ENCODE results near the gene FGF14. TPM values are rescaled to one million over a fixed set of nuclear protein-coding genes. Genes with fewer than 3 reads are reported as not detected.
"Not testable (repeated sequence)": the region's sequence is repeated elsewhere in the genome, so short reads cannot be mapped to it uniquely, and the experiment has no call there.

FGF14 gene
- total RNA-seq, 1 experiment from 2014 or later = 1.0 TPM

- DNase-seq (ENCODE audit: low spot score) = no peak
Observed at GRCh38 chr13:102041544-102041943, 360.3 kb downstream of the FGF14 start.

GRCh38 chr13:102040812-102041211 lies 361.0 kb downstream of the FGF14 start:
- no peak for DNase-seq (ENCODE audit: low spot score)

GRCh38 chr13:102039264-102039663 lies 362.6 kb downstream of the FGF14 start:
- no peak for DNase-seq (ENCODE audit: low spot score)

GRCh38 chr13:102038787-102039186 lies 363.1 kb downstream of the FGF14 start:
- no peak for DNase-seq (ENCODE audit: low spot score)

- DNase-seq (ENCODE audit: low spot score) = no peak
Observed at GRCh38 chr13:102035969-102036368, 365.9 kb downstream of the FGF14 start.

GRCh38 chr13:102033857-102034331 lies 368.0 kb downstream of the FGF14 start:
- no peak for DNase-seq (ENCODE audit: low spot score)

- no peak for DNase-seq (ENCODE audit: low spot score)
Observed at GRCh38 chr13:102033386-102033785, 368.5 kb downstream of the FGF14 start.

- DNase-seq (ENCODE audit: low spot score) = no peak
Observed at GRCh38 chr13:102028868-102029267, 373.0 kb downstream of the FGF14 start.

- DNase-seq (ENCODE audit: low spot score) = no peak
Observed at GRCh38 chr13:102028206-102028605, 373.6 kb downstream of the FGF14 start.

GRCh38 chr13:102021777-102022176 lies 380.1 kb downstream of the FGF14 start:
- DNase-seq (ENCODE audit: low spot score) = no peak

- peak; percentile 21 for DNase-seq (ENCODE audit: low spot score)
Observed at GRCh38 chr13:102020611-102021216, 381.1 kb downstream of the FGF14 start.

- no peak for DNase-seq (ENCODE audit: low spot score)
Observed at GRCh38 chr13:102018716-102019115, 383.1 kb downstream of the FGF14 start.

GRCh38 chr13:102017248-102017647 lies 384.6 kb downstream of the FGF14 start:
- DNase-seq (ENCODE audit: low spot score) = no peak

GRCh38 chr13:102012299-102013293 lies 389.3 kb downstream of the FGF14 start:
- no peak for DNase-seq (ENCODE audit: low spot score)

GRCh38 chr13:102011455-102011854 lies 390.4 kb downstream of the FGF14 start:
- DNase-seq (ENCODE audit: low spot score) = not testable (repeated sequence)

GRCh38 chr13:102003848-102004570 lies 397.8 kb downstream of the FGF14 start:
- no peak for DNase-seq (ENCODE audit: low spot score)

GRCh38 chr13:102002287-102002686 lies 399.6 kb downstream of the FGF14 start:
- no peak for DNase-seq (ENCODE audit: low spot score)

- no peak for DNase-seq (ENCODE audit: low spot score)
Observed at GRCh38 chr13:102000764-102001163, 401.1 kb downstream of the FGF14 start.

- no peak for DNase-seq (ENCODE audit: low spot score)
Observed at GRCh38 chr13:101998129-101998528, 403.7 kb downstream of the FGF14 start.

GRCh38 chr13:101996954-101997353 lies 404.9 kb downstream of the FGF14 start:
- no peak for DNase-seq (ENCODE audit: low spot score)

- no peak for DNase-seq (ENCODE audit: low spot score)
Observed at GRCh38 chr13:101989798-101990350, 412.0 kb downstream of the FGF14 start.

GRCh38 chr13:101988140-101988539 lies 413.7 kb downstream of the FGF14 start:
- DNase-seq (ENCODE audit: low spot score) = no peak
